ENCODE measurements around the gene DIO3. TPM values are rescaled to one million over a fixed set of nuclear protein-coding genes. Genes with fewer than 3 reads are reported as not detected.

Gene DIO3
- total RNA-seq, 1 experiment from 2014 or later: not detected

DNA sequence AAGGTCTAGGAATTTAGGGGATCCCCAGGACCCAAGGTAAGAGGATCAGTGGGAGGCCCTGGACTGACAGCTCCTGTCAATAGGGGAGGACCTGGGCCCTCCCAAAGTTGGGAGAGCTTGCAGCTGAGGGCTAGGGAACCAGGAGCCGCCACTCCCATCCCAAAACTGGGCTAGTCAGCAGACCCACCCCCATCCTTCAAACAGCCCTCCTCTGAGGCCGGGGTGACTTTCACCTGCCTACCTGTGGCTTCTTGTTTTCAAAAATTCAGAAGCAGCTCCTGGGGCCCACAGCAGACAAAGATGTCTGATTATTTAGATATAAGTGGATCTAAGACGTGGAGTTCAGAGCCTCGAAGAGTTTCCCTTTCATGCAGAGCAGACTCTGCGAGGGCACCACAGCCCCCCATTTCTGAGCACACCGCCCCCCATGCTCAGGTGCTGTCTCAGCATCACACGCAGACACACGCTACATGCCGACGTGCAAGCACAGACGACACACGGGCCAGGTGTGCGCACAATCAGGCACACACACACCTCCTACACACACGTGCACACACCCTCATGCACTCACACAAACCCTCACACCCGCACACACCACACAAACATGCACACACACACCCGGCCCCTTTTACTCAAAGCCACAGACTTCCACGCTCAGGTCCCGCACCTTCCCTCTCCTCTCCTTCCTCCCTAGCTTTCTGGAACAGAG is 21.9 kb downstream of the DIO3 start:
- DNase-seq (ENCODE audit: low spot score): no peak

- DNase-seq (ENCODE audit: low spot score): no peak
Observed at GRCh38 chr14:101583715-101584054, 22.4 kb downstream of the DIO3 start.

DNA sequence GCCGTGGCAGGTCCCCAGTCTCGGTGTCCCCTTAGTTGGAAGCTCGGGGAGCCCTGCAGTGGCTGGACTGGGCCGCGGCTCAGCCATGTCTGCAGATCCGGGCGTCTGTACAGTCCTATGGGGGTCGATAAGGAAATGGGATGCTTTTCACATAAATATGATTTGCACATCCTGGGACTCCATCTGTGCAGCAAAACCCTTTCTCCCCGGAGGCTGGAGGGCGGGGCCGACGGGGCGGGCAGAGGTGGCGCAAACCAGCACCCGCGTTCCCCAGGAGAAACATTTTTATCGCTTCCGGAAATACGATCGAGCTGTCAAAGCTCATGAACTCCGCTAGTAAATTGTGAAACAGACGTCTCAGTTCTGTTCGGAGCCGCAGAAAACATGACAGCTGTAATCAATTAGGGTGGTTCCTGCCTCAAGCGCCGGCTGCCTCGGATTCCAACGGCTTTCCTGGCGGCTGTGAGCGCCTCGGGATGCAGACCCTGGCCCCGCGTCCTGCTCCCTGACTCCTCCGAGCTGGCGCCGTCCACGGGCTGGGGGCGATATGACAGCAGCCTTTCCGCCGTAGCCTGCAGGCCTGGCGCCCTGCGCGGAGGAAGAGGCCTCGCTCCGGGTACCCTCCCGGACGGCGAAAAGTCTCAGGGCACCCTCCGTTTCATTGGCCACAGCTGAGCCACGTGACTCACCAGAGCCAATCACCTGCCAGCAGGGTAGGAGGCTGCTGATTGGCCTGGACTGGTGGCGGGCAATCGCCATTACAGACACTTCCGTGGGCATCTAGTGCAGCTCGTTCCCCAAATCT is 23.0 kb downstream of the DIO3 start:
- DNase-seq (ENCODE audit: low spot score): no peak

GRCh38 chr14:101585211-101585610 is 23.9 kb downstream of the DIO3 start:
- DNase-seq (ENCODE audit: low spot score): no peak

- no peak for DNase-seq (ENCODE audit: low spot score)
Observed at GRCh38 chr14:101586531-101587430, 25.5 kb downstream of the DIO3 start.

DNA sequence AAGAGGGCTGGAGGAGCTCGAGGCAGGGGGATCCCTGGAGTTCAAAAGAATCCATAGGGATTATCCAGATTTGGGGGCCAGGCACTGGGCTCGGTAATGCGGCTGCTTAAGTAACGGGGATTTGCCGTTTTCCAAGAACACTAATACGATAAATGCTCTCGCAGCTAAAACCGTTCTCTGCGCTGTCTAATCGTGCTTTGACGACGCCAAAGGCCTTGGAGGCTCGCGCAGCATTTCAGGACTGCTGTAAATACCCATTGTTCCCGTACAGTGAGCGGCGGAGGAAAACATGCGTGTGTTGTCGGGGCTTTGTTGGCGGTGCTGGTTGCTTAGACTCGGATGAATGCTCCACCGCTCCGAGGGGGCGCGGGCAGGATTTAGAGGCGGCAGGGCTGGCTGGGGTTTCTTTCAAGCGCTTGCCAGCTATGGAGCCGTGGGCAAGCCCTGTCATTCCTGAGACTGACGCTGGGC is 26.2 kb downstream of the DIO3 start:
- no peak for DNase-seq (ENCODE audit: low spot score)

GRCh38 chr14:101588286-101588975 is 27.1 kb downstream of the DIO3 start:
- no peak for DNase-seq (ENCODE audit: low spot score)

GRCh38 chr14:101588990-101589389 is 27.7 kb downstream of the DIO3 start:
- DNase-seq (ENCODE audit: low spot score): no peak

GRCh38 chr14:101589486-101590015 is 28.3 kb downstream of the DIO3 start:
- no peak for DNase-seq (ENCODE audit: low spot score)

DNA sequence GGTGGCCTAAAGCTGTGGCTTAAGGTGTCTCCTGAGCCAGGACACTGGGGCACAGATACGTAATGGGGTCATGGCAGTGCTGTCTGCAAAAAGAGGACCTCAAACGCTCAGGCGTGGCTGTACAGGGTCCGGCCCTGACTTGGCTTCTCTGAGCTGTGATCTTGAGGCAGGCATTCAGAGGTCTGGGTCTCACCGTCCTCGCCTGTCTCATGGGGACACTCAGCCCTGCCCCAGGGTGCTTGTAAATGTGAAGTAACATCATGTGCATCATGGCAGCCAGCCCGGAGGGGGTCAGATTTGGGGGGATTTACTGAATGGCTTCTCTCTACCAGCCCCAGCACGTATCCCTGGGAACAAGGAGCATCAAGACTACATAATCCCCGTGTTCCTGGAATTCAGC is 28.8 kb downstream of the DIO3 start:
- no peak for DNase-seq (ENCODE audit: low spot score)

DNA sequence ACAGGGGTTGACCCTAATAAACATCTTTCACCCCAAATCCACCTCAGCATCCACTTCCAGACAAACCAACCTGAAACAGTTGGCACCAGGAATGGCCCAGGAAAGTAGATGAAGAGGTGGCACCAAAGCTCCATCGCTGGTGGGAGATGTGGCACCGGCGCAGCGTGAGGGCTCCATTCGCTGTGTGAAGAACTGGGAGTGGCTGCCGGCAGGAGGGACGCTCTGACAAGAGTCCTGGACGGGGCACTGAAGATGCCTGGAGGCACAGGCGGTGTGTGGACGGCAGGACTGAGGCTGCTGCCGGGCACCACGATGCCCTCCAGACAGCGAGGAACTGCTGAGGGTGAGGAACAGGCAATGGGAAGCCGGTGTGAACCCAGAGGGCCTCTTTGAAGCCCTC is 29.3 kb downstream of the DIO3 start:
- DNase-seq (ENCODE audit: low spot score): no peak

GRCh38 chr14:101591121-101591520 is 29.8 kb downstream of the DIO3 start:
- DNase-seq (ENCODE audit: low spot score): no peak

GRCh38 chr14:101591582-101591981 is 30.3 kb downstream of the DIO3 start:
- DNase-seq (ENCODE audit: low spot score): no peak

- DNase-seq (ENCODE audit: low spot score): no peak
Observed at GRCh38 chr14:101593411-101594238, 32.3 kb downstream of the DIO3 start.

DNA sequence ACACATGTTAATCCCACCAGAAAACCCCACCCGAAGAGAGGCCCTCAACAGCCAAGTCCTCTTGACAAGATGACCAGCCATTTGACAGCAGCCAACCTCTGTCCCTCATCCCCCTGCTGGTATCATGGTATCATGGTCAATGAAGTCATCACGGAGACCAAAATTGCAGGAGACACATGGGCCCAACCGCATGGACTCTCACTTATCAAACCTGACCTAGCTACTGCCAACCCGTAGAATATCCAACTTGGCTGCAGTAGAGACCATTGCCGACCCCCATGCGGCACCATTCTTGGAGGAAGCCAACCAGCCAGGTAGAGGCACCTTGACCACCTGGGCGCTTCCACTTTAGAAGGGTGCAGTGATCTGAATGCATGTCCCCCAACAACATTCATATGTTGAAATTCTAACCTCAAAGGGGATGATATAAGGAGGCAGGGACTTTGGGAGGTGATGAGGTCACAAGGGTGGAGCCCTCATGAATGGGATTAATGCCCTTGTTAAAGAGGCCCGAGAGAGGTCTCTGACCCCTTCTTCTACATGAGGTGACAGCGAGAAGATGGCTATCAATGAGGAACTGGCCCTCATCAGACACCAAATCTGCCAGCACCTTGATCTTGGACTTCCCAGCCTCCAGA is 33.3 kb downstream of the DIO3 start:
- no peak for DNase-seq (ENCODE audit: low spot score)

GRCh38 chr14:101595349-101595748 is 34.1 kb downstream of the DIO3 start:
- no peak for DNase-seq (ENCODE audit: low spot score)

GRCh38 chr14:101595887-101596721 is 34.8 kb downstream of the DIO3 start:
- DNase-seq (ENCODE audit: low spot score): no peak

GRCh38 chr14:101596742-101597141 is 35.4 kb downstream of the DIO3 start:
- DNase-seq (ENCODE audit: low spot score): no peak

DNA sequence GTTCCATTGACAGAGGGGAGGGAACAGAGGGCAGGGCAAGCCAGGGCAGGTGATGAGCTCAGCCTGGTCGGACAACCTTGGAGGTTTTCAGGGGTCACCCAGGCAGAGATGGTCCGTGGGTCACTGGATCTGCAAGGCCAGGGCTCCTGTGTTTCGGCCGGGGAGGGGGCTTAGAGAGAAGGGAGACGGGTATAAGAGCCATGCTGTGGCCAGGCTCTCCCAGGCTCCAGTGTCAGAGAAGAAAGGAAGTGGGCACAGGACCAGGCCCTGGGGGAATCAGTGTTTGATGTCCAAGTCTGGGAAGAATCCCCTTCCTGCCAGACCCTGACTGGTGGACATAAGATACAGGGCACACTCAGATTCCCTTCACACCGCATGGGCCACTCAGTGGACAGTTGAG is 36.9 kb downstream of the DIO3 start:
- no peak for DNase-seq (ENCODE audit: low spot score)
